ACHN (cell line): ENCODE data around the gene ERAP2.

Experiments used
- DNase-seq: peaks from one replicate; pipeline ENCODE4 v3.0.0-alpha.2; 2015
- in situ Hi-C: cut with HindIII; loops from 2 replicates; pipeline ENCODE4 v1.10.0; 2017; ENCODE audit warnings: low sequenced_read_pairs, low pct_ligation_motif_present, low pct_unique_long_range_greater_than_20kb

The ERAP2 gene

DNA sequence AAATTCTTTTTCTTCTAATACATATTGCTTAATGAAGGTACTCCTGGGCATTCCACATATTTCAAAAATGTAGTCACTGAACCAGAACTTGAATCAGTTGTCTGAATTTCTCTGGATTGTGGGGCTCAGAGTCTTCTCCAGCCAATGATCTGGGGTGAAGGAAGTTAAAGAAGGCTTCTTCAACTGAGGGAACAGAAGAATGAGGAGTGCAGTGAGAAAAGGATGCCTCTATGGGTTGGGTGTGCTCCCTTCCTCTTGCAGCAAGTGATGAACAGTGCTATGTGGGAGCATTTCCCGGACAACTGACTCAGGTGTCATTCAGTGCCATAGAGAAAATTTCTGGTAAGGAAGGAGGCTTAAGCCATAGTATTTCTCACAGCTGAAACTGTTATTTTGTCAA, 67.5 kb downstream of the ERAP2 start:
- in situ Hi-C loops: no loop called here
- no peak for DNase-seq

DNA sequence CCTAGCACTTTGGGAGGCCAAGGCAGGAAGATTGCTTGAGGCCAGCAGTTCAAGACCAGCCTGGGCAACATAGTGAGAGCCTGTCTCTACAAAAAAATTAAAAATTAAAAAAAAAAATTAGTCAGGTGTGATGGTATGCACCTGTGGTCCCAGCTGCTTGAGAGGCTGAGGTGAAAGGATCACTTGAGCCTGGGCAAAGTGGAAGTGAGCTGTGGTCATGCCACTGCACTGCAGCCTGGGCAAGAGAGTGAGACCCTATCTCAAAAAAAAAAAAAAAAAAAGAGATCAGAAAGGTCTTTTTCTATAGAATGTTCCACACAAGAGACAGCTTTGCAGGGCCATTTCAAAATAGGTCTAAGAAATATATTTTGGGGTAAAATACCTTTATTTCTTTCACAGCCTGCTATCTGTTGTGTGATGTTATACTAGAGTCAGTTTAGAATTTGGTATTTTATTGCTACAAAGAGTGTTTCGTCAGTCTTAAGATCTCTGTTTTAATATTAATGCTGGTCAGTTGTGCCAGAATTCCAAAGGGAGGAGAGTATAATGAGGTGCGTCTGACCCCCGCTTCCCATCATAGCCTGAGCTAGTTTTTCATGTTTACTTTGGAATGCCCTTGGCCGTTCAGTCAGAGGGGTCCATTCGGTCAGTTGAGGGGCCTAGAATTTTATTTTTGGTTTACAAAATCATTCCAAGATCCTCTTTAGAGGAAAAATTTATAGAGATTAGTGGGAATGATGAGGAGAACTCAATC, 69.0 kb downstream of the ERAP2 start:
- in situ Hi-C loops: no loop called here
- DNase-seq: no peak

DNA sequence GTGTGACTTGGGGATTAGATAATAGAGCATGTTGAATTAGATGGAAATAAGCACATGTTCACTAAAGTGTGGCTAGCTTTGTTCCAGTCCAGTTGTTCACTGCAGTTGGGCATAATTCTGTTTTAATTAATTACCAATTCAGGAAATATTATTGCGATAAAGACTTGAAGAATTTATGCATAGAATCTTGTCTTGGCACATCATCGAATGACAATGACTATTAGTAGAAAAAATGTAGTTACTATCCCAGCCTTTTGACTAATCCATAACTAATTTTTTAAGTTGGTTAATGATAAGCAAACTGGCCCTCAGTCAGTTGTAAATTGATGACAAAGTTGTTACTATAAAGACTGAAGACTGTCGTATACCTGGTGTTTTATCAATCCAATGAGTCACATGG, 70.1 kb downstream of the ERAP2 start:
- peak; percentile 76 for DNase-seq
- in situ Hi-C loops: no loop called here

DNA sequence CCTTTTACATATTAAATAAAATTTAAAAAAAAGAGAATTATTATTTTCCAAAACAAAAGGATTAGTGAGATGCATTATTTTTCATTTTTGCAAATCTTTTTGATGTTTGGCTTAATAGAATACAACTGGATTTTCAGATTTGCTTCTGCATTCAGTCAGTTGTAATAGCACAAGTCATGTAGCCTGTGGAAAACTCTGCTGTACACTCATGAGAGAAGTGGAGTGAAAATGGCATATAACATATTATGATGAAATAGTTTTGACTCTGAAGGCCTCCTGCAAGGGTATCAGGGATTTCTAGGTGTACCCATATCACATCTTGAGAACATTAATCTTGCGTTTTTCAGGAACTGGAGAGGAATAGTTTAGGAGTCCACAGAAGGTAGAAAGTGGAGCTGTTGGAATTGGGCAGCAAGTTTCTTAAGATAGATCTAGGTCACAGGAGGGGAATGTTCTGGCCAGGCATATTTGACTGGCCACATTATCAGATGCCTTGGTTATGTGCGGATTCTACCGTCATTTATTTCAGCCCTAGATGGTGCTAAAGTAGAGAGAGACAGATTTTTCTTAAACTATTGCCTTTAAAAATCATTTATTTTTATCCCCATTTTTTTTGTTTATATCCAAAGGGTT, 75.9 kb downstream of the ERAP2 start:
- in situ Hi-C loops: no loop called here
- no peak for DNase-seq

DNA sequence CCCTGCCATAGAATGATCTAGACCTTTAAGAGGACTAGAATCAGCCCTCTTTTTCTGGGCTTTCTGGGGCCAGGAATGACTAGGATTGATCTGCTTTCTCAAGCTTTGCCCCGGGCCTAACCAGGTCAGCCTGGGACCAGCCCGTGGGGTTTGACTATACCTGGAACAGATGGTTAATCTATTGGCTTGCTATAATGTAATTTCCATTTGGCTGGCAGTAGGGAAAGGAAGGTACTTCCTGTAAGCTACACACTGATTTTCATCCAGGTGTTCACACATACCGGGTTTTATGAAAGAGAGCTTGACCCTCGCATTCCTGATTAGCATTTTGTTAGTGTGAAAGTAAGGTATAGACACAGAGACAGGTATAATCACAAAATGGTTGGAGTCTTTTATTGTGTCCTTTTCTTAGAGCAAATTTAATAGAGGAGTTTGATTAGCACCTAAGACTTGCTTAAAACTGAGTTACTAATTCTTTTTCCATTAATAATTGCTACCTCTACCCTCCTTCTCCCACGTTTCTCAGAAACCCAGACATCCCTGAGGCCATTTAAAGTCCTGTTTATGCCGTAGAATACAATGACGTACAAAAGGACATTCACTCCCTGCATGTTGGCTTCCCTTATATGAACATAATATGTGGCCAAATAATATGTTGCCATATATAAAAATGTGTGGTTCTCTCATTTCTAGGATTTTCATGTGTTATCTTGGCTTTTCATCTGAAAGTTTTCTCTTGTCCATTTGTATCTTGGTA, 76.9 kb downstream of the ERAP2 start:
- in situ Hi-C loops: no loop called here
- no peak for DNase-seq

DNA sequence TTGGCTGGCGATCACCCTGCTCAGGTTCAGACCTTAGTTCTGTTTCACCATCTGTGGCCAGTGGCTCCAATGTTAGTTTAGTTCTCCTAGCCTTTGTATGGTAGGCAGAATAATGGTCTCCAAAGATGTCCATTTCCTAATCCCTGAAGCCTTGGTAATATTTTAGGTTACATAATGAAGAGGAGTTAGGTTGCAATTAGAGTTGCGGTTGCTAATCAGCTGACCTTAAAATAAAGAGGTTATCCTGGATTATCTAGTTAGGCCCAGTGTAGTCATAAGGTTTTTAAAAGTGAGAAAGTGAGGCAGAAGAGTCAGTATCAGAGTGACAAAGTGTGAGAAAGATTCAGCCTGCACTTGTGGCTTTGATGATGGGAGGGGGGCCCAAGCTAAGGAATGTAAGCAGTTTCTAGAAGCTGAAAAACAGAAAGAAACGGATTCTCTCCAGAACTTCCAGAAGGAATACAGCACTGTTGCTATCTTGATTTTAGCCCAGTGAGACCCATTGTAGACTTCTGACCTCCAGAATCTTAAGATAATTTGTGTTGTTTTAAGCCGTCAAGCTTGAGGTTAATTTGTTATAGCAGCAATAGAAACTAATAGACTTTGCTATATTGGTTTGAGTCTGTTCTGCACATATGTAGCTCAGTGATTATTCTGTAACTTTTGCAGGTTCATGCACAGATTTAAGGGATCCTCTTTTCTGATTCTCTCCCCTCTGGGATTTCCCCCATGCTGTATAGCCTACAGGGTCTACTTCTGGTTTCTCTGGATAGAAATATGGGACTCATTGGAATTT, 81.2 kb downstream of the ERAP2 start:
- no peak for DNase-seq
- in situ Hi-C loops: no loop called here

DNA sequence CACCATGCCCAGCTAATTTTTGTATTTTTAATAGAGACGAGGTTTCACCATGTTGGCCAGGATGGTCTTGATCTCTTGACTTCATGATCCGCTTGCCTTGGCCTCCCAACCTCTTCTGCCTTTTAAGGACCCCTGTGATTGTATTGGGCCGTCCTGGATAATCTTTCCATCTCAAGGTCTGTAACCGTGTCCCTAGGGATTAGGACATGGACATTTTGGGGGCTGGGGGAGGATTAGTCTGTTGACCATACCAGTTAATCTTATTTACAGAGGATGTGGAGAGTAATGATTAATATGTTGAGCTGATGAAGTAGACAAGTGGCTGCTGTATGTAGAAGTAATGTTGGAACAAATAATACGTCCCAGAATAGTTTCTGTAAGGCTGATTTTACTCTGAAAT, 82.7 kb downstream of the ERAP2 start:
- in situ Hi-C loops: no loop called here
- no peak for DNase-seq

DNA sequence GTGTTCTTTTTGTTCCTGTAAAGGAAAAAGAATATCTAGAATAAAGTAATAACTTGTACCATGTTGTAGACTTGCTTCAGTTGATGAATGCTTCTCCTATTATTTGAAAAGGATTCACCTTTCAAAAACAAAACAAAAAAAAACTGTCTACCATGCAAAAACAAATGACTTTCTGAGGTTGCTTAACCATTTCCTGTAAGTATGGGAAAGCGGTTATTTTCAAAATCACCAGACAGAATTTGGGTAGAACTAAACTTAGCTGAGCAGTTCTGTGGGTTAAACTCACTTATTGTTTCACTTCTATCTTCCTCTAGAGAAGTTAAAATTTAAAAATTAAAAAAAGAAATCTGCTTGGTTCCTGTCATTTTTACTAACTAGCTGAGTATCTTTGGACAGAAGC, 84.8 kb downstream of the ERAP2 start:
- in situ Hi-C loops: no loop called here
- DNase-seq: no peak

DNA sequence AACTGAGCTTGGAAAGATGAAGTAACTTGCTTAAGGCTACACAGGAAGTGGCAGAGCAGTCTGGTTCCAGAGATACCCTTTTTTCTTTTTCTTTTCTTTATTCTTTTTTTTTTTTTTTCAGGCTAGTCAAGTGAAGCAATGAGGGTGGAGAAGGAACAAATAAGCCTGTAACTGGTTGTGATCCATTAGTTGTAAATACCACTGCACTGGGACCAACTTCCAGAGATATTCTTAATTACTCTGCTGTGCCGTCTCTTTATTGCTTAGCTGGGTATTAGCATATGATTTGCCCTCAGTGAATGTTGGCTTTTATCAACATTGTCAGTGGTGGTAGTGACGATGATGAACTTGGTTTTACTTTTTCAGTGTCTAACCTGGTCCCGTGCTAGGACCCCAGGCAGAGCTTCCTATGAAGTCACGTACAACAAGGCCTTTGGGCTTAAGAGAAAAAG, 86.3 kb downstream of the ERAP2 start:
- DNase-seq: no peak

DNA sequence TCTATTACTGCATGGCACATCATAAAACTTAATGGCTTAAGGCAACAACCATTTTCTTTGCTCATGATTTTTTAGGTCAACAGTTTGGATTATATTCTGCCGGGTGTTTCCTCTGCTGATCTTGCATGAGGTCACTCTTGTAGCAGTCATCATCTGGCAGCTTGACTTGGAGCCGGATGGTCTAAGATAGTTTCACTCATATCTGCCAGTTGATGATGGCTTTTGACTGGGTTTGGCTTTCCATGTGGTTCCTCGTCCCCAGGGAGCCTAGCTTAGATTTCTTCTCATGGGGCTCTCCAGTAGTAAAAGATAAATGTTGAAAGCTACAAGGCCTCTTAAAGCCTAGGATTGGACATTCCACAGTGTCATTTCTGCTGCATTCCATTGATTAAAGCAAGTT, 87.0 kb downstream of the ERAP2 start:
- in situ Hi-C loops: no loop called here
- no peak for DNase-seq

More for the DNA sequence above, 86.3 kb downstream of the ERAP2 start:
- in situ Hi-C loops: no loop called here

DNA sequence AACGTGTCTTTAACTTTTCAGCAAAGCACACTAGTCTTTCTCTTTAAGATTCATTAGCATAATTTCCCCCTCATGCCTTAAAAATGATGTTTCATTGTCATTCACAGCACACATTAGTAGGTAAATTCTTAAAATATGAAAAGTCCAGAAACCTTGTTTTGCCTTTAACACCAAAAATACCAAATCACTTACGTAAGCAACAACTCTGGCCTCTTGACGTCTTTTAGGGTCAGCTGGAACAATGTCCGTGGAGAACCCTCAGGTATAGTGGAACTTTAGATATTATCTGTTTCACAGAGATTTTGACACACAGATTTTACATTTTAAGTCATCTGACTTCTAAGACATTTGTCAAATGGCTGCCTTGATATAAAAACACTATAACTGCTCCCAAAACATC, 90.5 kb downstream of the ERAP2 start:
- no peak for DNase-seq
- in situ Hi-C loops: no loop called here

DNA sequence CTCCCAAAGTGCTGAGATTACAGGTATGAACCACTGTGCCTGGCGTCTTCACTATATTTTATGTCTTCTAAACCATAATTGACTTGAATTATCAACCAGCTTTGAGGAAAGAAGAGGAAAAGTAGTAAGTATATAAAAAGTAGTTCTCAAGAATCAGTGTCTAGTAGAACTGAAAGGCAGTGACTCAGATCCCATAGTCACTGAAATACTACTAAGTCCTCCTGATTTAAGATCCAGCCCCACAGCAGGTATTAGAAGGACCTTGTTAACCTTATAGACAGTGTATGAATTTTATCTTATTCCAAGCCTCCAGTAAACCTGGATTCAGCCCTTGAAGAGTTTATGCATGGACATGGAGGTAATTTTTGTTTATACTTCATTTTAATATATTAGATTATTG, 91.1 kb downstream of the ERAP2 start:
- in situ Hi-C loops: no loop called here
- no peak for DNase-seq

DNA sequence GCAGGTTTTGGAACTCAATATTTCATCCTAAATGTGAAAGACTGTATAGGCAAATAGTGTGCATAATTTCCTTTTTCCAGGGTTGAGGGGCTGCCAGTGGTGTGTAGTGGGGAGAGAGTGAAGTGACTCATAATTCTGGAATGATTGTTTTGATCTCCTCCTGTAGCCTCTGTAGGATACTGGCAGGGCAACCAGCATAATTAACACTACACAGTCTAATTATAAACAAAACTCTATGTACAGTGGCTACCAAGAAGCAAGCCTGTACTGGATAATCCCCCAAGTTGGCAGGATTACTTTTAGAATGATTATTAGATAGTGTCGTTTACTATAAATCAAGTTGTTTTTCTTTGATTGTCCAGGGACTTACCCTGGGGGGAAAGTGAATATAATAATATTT, 91.8 kb downstream of the ERAP2 start:
- in situ Hi-C loops: no loop called here
- DNase-seq: peak; percentile 62

DNA sequence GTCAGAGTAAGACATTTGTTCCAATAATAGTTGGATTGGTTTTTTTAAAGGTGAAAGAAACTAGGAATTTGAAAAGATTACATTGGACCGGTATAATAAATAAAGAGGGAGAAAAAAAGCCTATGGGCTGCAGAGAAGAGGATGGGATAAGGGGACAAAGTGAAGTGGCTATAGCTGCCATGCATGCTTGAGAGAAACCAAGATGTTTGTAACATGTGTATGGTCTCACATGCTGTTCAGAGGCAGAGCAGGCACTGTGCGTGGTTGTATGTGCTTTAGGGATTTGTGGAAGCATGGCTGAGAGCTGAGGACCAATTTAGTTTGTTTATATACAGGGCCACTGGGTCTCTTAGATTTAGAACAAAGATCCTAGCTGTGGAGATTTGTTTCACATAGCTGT, 92.3 kb downstream of the ERAP2 start:
- in situ Hi-C loops: no loop called here
- peak; percentile 39 for DNase-seq
